DOHH2 (cell line): Measurements from ENCODE around the gene MAML2.

Experiments
- H3F3A ChIP-seq: fragments of 200-600 bp; sonication (generic), shearing (Covaris generic); 2 replicates; pipeline ENCODE4 v1.6.0; 2016; ENCODE audit warnings: antibody characterized with exemption, mild to moderate bottlenecking; ENCODE audit not compliant: control insufficient read depth, insufficient read depth
- H3K27ac ChIP-seq: fragments of 200-600 bp; sonication (generic); 2 replicates; pipeline ENCODE4 v1.5.1; 2014; ENCODE audit warnings: low read depth, mild to moderate bottlenecking, low read length, moderate library complexity
- H3K27me3 ChIP-seq: fragments of 200-600 bp; sonication (generic); 2 replicates; pipeline ENCODE4 v1.6.1; 2014; ENCODE audit warnings: mild to moderate bottlenecking, low read length, mixed read lengths; ENCODE audit not compliant: control insufficient read depth
- H3K36me3 ChIP-seq: fragments of 200-600 bp; sonication (generic); 2 replicates; pipeline ENCODE4 v1.6.1; 2014; ENCODE audit warnings: mild to moderate bottlenecking, low read length, moderate library complexity, mixed read lengths; ENCODE audit not compliant: control insufficient read depth
- H3K4me1 ChIP-seq: fragments of 200-600 bp; sonication (generic); 2 replicates; pipeline ENCODE4 v1.6.1; 2014; ENCODE audit warnings: mild to moderate bottlenecking, low read length, mixed read lengths; ENCODE audit not compliant: control insufficient read depth
- H3K4me2 ChIP-seq: fragments of 200-600 bp; sonication (generic); 2 replicates; pipeline ENCODE4 v1.6.0; 2014; ENCODE audit warnings: mild to moderate bottlenecking, low read length, moderate library complexity
- H3K4me3 ChIP-seq: fragments of 200-600 bp; sonication (generic); 2 replicates; pipeline ENCODE4 v1.5.1; 2014; ENCODE audit warnings: mild to moderate bottlenecking, low read length, mixed read lengths
- H3K79me2 ChIP-seq: fragments of 200-600 bp; sonication (generic); 2 replicates; pipeline ENCODE4 v1.6.1; 2014; ENCODE audit warnings: mild to moderate bottlenecking, low read length, mixed read lengths; ENCODE audit not compliant: control insufficient read depth
- H3K9me2 ChIP-seq: fragments of 200-600 bp; sonication (generic); replicated peaks from 2 replicates; pipeline ENCODE4 v1.6.1; 2014; ENCODE audit warnings: mild to moderate bottlenecking, low read length, mixed read lengths; ENCODE audit not compliant: control insufficient read depth
- H3K9me3 ChIP-seq: fragments of 200-600 bp; sonication (generic); 2 replicates; pipeline ENCODE4 v1.6.1; 2014; ENCODE audit warnings: antibody characterized with exemption, low read length, mixed read lengths; ENCODE audit not compliant: control insufficient read depth, insufficient read depth
- H4K20me1 ChIP-seq: fragments of 200-600 bp; sonication (generic); 2 replicates; pipeline ENCODE4 v1.6.0; 2014; ENCODE audit warnings: low read depth, mild to moderate bottlenecking, antibody characterized with exemption, low read length, moderate library complexity; ENCODE audit not compliant: control insufficient read depth, insufficient read depth
- EZH2phosphoT487 ChIP-seq: fragments of 200-600 bp; sonication (generic); IDR thresholded peaks from 2 replicates; pipeline ENCODE4 v1.6.1; 2017; ENCODE audit warnings: borderline replicate concordance, mild to moderate bottlenecking, antibody characterized with exemption, low read length, moderate library complexity, mixed read lengths
- TF ChIP-seq, protein P1 (sequence below): fragments of 200-600 bp; sonication (generic); IDR thresholded peaks from one replicate; pipeline ENCODE4 v1.5.1; 2014; ENCODE audit warnings: antibody characterized with exemption, mild to moderate bottlenecking, low read depth, low read length; ENCODE audit not compliant: poor library complexity, severe bottlenecking

MAML2 gene

DNA sequence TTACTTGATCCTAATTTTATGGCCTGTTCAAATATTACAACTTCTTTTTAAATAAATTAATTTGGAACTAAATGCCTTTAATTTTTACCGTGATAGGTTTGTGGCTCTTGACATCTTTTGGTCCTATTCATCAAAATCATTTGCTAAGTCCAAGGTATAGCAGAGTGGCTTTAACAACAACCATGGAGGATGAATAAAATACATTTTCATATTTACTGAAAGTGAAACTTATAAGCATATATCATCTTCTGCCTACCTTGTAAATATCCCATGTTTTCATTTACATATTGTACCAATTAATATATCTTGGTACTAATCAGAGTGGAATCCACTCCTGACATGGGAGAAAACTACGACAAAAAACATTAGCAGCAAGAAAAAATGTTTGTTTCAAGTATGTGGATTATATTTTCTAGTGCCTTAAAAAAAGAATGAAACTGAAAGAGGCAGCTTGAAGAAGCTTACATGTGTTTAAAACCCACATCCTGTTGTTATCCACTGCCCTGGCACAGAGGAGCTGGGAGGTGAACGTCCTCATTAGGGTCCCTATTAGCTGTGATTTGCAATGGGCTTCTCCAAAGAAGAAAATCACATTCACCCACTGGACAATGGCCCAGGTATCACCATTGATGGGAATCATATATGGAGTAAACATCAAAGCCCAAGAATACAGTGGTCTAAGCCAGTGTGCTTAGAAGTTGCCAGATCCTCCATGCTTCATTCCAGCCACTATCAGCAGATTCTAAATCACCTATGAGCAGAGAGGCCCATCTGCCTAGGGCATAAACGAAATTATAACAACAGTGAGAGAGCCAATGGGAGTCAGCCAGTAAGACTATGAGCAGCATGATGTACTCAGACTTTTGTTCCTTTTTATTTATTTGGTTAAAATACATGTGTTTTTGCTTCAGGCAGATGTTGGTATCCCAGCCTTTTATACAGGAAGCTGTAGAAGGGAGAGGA lies 84.7 kb downstream of the MAML2 start:
- Histone ChIP-seq H3K4me3 (peak overlapping the region; percentile 41), H3K9me3 (no peaks in the 10 kb centered on the region), H3K4me1 (peaks cover 59% of the 10 kb centered on the region), H3F3A (peaks cover 6% of the 10 kb centered on the region; the same call in 1 of the 2 replicates), H3K27me3 (peaks cover 12% of the 10 kb centered on the region), H3K36me3 (no peaks in the 10 kb centered on the region), H3K9me2 (no peaks in the 10 kb centered on the region), H4K20me1 (no peaks in the 10 kb centered on the region), H3K79me2 (no peaks in the 10 kb centered on the region), H3K4me2 (peak overlapping the region; percentile 61), H3K27ac (peak overlapping the region; percentile 22; the same call in 1 of the 2 replicates)
- TF ChIP-seq, protein P1, sequence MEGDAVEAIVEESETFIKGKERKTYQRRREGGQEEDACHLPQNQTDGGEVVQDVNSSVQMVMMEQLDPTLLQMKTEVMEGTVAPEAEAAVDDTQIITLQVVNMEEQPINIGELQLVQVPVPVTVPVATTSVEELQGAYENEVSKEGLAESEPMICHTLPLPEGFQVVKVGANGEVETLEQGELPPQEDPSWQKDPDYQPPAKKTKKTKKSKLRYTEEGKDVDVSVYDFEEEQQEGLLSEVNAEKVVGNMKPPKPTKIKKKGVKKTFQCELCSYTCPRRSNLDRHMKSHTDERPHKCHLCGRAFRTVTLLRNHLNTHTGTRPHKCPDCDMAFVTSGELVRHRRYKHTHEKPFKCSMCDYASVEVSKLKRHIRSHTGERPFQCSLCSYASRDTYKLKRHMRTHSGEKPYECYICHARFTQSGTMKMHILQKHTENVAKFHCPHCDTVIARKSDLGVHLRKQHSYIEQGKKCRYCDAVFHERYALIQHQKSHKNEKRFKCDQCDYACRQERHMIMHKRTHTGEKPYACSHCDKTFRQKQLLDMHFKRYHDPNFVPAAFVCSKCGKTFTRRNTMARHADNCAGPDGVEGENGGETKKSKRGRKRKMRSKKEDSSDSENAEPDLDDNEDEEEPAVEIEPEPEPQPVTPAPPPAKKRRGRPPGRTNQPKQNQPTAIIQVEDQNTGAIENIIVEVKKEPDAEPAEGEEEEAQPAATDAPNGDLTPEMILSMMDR = no peak
- no peak for TF ChIP-seq EZH2phosphoT487

- Histone ChIP-seq H3K27ac (no peak overlapping the region), H3K4me1 (peaks cover 61% of the 10 kb centered on the region), H3K36me3 (no peaks in the 10 kb centered on the region), H3K27me3 (peaks cover 19% of the 10 kb centered on the region), H3K4me2 (peak overlapping the region; percentile 61), H4K20me1 (no peaks in the 10 kb centered on the region), H3K4me3 (no peak overlapping the region), H3K79me2 (no peaks in the 10 kb centered on the region), H3F3A (peaks cover 6% of the 10 kb centered on the region; the same call in 1 of the 2 replicates), H3K9me3 (no peaks in the 10 kb centered on the region), H3K9me2 (no peaks in the 10 kb centered on the region)
- TF ChIP-seq, protein P1 = no peak
- TF ChIP-seq EZH2phosphoT487 = no peak
These were observed 86.0 kb downstream of the MAML2 start for GRCh38 chr11:96257036-96257435.

DNA sequence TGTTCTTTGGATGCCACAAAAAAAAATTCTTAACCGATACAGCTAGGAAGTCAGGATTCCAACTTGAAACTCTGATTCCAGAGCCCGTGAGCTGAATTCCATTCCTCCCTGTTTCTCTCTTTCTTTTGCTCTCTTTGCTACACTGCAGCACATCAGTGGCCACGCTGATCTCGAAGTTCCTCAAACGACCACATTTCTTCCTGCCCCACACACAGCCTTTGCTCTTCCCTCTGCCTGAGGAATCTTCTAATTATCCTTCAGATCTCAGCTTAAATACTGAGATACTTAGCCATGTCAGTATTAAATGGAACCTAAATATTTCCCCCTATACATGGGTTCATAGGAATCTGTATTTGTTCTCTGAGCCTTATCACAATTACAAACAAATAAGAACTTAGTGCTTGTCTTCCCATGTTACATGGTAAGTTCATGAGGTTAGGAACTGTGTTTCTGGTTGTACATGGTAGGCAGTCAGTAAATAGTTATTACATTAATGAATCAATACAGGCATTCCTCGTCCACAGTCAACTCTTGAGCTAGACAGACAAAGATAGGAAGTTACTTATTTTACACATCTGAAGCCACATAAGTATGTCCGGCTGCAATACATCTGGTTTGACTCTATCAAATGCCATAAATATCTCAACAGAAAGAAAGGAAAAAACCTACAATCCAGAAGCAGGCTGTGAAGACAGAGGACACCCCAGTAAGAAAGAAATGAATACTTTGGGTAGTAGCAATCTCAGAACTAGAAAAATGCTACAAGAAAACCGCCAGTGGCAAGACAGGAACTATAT lies 86.6 kb downstream of the MAML2 start:
- Histone ChIP-seq H3K9me3 (no peaks in the 10 kb centered on the region), H3K79me2 (no peaks in the 10 kb centered on the region), H4K20me1 (no peaks in the 10 kb centered on the region), H3K9me2 (no peaks in the 10 kb centered on the region), H3K36me3 (no peaks in the 10 kb centered on the region), H3F3A (peaks cover 6% of the 10 kb centered on the region; the same call in 1 of the 2 replicates), H3K4me3 (no peak overlapping the region), H3K27me3 (peaks cover 19% of the 10 kb centered on the region), H3K27ac (no peak overlapping the region), H3K4me1 (peaks cover 61% of the 10 kb centered on the region), H3K4me2 (peak overlapping the region; percentile 61)
- TF ChIP-seq, protein P1 = no peak
- TF ChIP-seq EZH2phosphoT487 = no peak
